LNCAP (cell line): Measurements from ENCODE around the gene CCR5AS.

Source experiments
- TF ChIP-seq, protein P1 (sequence below): fragments of 450-650 bp; IDR thresholded peaks from 2 replicates; pipeline ENCODE4 v1.5.1; 2017; ENCODE audit warnings: mild to moderate bottlenecking

The CCR5AS gene

DNA sequence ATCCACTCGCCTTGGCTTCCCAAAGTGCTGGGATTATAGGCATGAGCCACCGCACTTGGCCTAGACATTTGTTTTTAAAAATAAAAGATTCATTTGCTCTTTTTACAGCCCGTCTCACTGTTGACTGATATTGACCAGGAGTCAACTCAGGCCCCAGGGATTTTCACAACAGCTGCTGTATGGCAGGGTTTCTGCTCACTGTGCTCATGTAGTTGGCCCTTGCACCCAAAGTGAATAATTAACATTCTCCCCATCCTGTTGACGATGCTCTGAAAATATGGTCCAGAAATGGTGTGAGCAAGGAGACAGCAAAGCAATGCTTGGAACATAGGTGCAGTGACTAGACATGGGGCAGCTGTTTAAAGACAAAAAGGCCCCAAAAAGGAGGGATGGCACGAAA is 39.1 kb downstream of the CCR5AS start:
- TF ChIP-seq, protein P1, sequence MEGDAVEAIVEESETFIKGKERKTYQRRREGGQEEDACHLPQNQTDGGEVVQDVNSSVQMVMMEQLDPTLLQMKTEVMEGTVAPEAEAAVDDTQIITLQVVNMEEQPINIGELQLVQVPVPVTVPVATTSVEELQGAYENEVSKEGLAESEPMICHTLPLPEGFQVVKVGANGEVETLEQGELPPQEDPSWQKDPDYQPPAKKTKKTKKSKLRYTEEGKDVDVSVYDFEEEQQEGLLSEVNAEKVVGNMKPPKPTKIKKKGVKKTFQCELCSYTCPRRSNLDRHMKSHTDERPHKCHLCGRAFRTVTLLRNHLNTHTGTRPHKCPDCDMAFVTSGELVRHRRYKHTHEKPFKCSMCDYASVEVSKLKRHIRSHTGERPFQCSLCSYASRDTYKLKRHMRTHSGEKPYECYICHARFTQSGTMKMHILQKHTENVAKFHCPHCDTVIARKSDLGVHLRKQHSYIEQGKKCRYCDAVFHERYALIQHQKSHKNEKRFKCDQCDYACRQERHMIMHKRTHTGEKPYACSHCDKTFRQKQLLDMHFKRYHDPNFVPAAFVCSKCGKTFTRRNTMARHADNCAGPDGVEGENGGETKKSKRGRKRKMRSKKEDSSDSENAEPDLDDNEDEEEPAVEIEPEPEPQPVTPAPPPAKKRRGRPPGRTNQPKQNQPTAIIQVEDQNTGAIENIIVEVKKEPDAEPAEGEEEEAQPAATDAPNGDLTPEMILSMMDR: no peak

DNA sequence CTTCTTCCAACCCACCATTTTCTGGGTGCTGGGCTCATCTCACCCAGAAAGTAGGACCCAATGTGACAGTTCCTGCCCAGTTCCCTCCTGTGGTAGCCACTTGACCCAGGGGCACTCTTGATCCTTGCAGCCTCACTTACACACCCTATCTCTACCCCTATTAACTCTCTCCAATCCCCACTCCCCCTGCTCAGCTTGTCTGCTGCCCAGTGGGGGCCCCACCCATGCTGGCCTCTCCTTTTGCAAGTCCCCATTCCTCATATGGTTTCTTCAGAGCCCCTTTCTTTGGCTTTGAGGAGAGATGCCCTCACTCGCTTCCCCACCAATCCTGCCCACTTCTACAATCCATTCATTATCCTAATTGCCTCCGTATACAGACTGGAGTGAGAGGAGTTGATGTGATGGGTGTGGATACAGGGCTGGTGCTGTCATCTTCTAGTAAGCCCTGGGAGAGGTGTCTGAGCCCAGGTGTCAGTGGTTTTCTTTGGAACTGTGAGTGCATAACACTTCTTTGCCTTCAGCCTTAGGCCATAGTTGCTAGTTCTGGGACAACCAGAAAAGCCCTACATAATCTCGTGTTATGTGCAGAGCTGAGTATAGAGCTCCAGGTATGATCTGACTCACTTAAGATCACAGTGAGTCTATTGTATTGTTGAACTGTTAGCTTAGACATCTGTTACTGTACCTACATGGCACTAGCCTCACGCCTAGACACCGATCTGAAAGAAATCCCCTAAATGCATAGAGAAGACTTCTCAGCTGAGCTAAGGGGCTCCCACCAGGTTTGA is 40.9 kb downstream of the CCR5AS start:
- TF ChIP-seq, protein P1: no peak

DNA sequence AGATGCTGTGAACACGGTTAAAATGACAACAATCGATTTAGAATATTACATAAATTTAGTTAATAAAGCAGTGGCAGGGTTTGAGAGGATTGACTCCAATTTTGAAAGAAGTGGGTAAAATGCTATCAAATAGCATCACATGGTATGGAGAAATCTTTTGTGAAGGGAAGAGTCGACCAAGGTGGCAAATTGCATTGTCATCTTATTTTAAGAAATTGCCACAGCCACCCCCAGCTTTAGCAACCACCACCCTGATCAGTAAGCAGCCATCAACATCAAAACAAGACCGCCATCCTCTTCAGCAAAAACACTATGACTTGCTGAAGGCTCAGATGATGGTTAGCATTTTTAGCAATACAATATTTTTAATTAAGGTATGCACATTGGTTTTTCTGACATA is 41.8 kb downstream of the CCR5AS start:
- TF ChIP-seq, protein P1: no peak

DNA sequence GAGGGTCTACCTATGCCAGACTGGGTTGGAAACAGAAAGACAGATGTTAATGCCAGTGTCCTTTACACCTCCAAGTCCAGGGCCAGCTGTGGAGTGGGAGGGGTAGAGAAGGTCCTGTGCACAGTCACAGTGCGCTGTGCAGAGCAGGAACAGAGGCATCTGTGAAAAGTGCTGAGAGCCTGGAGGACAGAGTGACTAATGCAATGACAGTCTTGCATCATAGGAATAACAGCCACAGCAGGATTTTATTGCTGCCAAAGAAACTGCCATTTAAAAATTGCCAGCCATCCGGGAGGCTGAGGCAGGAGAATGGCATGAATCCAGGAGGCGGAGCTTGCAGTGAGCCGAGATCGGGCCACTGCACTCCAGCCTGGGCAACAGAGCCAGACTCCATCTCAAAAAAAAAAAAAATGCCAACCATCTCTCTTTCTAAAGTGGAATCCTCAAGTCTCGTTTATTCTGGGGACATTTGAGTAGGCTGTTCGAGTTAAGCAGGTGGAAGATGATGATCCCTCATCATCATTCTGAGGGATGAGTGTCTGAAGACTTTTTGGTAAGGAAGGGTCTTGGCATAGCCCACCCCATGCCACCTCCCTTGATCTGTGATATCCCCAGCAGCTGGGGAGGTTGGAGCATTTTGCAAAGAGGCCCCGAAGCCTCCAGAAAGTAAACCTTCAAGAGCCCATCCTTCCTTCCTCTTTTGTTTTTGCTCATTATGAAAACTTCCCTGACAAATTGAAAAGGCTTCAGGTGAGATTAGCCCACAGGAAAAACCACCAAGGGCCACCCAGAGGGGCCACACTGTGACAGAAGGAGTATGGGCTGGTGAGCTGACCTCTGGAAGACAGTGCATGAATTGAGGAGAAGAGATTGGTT is 45.2 kb downstream of the CCR5AS start:
- TF ChIP-seq, protein P1: no peak

DNA sequence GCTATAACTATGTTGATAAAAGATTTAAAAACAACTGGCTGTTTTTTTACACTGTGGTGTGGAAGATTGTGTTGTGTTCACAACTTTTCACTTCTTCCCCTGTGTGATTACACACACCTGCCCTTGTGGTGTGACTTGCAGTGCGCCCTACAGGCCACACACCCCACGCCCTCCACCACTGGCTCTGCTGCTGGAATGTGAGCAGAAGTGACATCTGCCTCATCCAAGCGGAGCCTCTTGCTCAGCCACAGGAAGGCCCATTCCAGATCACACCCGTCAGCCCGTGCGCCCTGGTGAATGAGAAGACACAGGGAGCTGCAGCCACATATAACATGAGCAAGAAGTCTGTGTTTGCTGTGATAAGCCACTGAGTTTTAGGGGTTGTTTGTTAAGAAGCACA is 46.0 kb downstream of the CCR5AS start:
- TF ChIP-seq, protein P1: no peak

DNA sequence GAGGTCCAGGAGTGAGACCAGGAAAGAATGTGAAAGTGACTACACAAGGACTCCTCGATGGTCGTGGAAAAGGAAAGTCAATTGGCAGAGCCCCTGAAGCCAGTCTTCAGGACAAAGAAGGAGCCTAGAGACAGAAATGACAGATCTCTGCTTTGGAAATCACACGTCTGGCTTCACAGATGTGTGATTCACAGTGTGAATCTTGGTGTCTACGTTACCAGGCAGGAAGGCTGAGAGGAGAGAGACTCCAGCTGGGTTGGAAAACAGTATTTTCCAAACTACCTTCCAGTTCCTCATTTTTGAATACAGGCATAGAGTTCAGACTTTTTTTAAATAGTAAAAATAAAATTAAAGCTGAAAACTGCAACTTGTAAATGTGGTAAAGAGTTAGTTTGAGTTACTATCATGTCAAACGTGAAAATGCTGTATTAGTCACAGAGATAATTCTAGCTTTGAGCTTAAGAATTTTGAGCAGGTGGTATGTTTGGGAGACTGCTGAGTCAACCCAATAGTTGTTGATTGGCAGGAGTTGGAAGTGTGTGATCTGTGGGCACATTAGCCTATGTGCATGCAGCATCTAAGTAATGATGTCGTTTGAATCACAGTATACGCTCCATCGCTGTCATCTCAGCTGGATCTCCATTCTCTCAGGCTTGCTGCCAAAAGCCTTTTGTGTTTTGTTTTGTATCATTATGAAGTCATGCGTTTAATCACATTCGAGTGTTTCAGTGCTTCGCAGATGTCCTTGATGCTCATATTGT is 47.0 kb downstream of the CCR5AS start:
- TF ChIP-seq, protein P1: no peak

DNA sequence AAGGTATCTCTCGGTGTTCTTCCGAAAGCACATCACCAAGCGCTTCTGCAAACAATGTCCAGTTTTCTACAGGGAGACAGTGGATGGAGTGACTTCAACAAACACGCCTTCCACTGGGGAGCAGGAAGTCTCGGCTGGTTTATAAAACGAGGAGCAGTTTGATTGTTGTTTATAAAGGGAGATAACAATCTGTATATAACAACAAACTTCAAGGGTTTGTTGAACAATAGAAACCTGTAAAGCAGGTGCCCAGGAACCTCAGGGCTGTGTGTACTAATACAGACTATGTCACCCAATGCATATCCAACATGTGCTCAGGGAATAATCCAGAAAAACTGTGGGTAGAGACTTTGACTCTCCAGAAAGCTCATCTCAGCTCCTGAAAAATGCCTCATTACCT is 48.4 kb downstream of the CCR5AS start:
- TF ChIP-seq, protein P1: no peak
